HPDE6-E6E7 (cell line): ENCODE measurements around the gene PRPF4.

ENCODE experiments used
- DNase-seq: peaks from one replicate; pipeline ENCODE4 v3.0.0; 2011; ENCODE audit warnings: missing footprints; ENCODE audit errors: extremely low spot score

PRPF4 gene

GRCh38 chr9:113311961-113312360 lies 36.5 kb downstream of the PRPF4 start:
- no peak for DNase-seq

- no peak for DNase-seq
Measured at GRCh38 chr9:113313261-113313660, 37.8 kb downstream of the PRPF4 start.

DNA sequence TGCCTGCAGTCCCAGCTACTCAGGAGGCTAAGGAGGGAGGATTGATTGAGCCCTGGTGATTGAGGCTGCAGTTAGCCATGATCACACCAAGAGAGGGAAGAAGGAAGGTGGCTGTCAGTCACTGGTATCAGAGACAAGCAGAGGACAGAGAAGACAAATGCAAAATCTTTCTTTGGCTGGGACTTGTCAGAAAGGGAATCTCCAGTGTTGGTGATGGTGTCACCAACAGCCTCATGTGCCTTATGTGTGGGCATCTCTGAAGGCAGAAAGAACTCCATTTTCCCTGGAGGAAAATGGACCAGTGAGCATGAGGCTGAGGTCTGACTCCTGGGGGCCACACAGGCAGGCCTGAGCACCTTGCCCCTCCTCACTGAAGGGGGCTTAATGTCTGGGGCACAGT lies 39.8 kb downstream of the PRPF4 start:
- DNase-seq, result no peak

DNA sequence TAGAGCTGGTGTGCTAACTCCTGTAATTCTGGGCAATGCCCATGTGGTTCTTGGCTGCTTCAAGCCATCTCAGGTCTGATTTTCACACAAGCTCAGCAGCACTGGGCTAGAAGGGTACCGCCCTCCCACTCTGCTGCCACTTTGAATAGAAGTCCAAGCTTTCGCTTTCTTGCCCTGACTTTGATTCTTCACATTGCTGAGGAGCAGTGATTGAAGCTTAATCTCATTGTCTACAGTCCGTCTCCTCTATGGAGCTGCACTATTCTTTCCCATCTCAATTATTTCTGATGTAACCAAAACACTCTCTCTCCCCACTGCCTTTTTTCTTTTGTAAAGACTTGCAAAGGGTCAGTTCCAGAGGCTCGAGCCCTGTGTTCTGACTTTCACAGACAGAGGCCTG lies 40.6 kb downstream of the PRPF4 start:
- DNase-seq, result no peak

DNA sequence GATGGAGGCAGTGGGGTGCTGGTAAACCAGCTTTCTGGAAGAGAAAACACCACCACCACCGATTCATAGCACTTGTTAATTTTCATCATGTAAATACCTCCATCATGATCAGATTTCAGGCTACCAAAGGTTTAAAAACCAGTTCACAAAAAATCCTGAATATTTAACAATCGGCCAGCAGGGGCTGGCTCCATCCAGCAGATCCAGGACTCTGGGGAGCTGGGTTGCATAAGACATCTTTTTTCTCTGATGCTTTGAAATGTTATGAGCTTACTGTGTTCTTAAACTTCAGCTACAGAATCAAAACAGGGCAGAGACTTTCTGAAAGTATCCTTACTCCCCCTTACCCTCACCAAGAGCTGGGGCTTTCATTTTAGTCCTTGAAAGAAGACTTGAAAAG lies 42.3 kb downstream of the PRPF4 start:
- DNase-seq, result no peak

GRCh38 chr9:113319054-113319453 lies 43.6 kb downstream of the PRPF4 start:
- no peak for DNase-seq

DNA sequence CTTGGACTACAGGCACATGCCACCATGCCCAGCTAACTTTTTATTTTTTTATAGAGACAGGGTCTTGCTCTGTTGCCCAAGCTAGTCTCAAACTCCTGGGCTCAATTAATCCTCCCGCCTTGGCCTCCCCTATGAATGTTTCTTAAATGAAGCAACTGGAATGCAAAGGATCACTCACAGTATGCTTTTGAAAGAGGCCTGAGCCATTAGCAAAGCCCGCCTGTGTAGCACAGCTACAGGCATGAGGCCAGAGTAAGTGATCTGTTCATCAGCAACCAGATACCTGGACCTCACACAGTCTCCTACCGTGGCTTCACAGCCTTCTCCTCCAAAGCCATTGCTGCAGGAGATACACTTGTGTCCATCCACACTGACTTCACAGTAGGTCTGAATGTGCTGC lies 44.6 kb downstream of the PRPF4 start:
- DNase-seq, result no peak

DNA sequence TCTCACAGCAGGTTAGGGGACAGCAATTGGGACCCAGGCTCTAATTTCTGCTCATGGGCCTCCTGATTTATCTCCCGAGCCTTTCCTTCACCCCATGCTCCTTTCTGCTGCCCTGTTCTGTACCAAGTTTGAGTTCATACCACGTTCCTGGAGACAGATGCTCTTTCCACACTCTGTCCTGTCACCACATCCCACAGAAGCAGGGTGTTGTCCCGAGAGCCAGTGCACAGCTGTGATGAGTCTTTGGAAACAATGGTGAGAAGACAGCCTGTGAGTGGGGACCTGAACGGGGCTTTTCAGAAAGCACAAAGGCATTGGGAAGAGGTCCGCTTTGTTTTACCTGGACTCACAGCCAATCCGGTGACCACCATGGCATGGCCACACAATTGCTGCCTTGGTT lies 47.2 kb downstream of the PRPF4 start:
- DNase-seq, result no peak

GRCh38 chr9:113326230-113326629 lies 50.8 kb downstream of the PRPF4 start:
- no peak for DNase-seq

DNA sequence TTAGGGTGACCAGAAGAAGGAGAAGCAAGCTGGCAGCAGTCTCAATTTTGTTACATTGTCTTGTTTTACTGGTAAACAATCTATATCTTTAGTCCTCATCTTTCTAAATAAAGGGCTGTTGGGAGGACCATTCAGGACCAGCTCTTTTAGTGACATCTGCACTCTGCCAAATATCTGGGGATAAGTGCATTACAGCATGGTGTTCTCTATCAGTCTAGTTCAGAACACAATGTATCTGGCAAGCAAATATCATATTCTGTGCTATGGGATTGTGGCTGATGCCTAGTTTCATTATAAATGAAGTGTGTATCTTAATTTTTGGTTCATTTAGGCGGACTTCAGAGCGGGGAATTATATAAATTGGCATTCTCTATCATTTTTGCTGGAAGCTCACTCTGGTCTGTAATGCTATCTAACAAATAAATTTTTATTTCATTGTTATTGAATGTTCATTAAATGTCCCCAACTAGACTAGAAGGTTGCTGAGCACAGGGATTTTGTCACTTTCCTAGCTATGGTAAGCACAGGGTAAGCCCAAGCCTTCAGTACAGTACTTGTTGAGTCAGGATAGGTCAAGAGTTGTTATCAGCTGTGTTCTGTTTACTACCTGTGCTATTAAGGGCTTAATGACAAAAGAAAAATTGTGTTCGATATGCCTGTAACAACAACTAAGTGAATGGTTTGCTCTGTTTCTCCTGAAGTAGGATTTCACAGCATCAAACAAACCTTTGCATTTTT lies 52.8 kb downstream of the PRPF4 start:
- no peak for DNase-seq

DNA sequence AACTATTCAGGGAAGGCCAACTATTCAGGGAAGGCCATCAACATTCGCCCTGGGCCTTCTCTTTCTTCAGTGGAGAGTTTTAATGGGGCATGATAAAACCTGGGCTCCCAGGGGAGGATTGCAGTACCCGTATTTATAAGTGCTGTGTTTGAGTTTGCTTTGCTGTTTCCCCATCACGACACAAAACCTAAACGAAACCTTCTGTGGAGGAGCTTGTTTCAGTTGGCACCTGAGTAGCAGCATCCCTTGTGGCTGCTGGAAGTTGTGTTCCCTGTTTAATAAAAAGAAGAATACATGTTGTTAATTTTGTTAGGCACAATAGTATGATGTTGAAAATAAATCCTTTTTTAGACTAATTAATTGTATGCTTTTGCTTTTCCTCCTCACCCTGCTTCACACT lies 56.3 kb downstream of the PRPF4 start:
- DNase-seq, result no peak

- no peak for DNase-seq
Measured at GRCh38 chr9:113337714-113338113, 62.3 kb downstream of the PRPF4 start.

DNA sequence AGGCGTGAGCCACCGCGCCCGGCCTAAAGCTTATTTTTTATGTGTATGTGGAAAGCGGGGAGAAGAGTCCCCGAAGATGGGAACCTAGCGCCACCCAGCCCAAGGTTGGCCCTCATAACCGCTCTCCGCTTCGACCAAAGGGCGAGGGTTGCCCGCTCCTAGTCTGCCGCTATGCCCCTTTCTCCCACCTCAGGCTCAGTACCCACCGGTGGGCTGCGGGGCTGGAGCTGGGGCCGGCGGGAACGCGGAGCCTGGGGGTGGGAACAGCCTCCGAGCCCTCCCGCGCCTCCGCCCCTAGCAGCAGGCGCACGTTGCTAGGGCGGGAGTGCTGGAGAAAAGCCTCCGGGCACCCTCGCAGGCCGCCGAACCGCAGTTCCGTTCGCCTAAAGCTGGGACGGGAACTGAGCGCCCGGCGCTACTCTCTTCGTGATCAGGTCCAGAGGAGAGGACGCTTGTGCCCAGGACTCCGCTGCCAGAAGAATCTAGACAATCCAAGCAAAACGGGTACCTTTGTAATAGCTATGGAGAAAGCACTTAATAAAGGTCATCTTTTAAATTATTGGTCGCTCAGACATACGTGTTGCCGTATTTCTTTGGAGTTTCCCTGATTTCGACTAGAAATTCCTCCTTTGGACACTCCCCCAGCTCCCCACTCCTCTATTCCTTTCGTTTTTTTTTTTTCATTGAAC lies 64.7 kb downstream of the PRPF4 start, which contains the start of gene WDR31:
WDR31 (minus strand) TSS at position 265 of the 689 bp plus-strand sequence. CDS start 8,253 bp downstream, outside the sequence.
- DNase-seq, result peak; percentile 79

GRCh38 chr9:113341712-113342410 lies 66.4 kb downstream of the PRPF4 start:
- peak; percentile 91 for DNase-seq
